Measurements from ENCODE around the gene FAAP20.

Gene FAAP20

DNA sequence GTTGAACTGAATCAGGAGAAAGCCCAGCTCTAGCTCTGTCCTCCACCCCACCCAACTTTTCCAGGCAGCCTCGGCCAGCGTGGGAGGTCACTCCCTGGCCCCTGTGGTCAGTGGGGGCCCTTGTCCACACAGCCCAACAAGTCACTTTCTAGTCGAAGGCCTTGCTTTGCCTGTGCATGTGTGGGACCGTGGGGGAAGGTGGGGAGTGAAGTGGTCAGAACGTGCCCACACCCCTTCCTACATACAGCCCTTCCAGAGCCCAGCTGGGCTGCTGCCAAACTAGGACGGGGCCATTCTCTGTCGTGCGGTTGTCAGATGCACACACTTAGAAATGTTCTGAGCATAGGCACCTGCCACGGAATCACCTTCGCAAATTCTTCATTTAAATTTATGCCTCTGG is 18.0 kb downstream of the FAAP20 start:
- H3K36me3 ChIP-seq (ENCODE audit: control insufficient read depth, insufficient read depth, low read length) = no peaks in the 10 kb centered on the region
- no peak overlapping the region for H3K4me3 ChIP-seq (replicated peaks; ENCODE audit: low read depth, low read length)
- TF ChIP-seq, protein P1, sequence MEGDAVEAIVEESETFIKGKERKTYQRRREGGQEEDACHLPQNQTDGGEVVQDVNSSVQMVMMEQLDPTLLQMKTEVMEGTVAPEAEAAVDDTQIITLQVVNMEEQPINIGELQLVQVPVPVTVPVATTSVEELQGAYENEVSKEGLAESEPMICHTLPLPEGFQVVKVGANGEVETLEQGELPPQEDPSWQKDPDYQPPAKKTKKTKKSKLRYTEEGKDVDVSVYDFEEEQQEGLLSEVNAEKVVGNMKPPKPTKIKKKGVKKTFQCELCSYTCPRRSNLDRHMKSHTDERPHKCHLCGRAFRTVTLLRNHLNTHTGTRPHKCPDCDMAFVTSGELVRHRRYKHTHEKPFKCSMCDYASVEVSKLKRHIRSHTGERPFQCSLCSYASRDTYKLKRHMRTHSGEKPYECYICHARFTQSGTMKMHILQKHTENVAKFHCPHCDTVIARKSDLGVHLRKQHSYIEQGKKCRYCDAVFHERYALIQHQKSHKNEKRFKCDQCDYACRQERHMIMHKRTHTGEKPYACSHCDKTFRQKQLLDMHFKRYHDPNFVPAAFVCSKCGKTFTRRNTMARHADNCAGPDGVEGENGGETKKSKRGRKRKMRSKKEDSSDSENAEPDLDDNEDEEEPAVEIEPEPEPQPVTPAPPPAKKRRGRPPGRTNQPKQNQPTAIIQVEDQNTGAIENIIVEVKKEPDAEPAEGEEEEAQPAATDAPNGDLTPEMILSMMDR (IDR thresholded peaks at IDR 0.05; ENCODE audit: insufficient read depth, low read length, poor library complexity, severe bottlenecking) = no peak
- H3K27me3 ChIP-seq (replicated peaks; ENCODE audit: control insufficient read depth, insufficient read depth, low read length) = no peaks in the 10 kb centered on the region
- DNase-seq (ENCODE audit: extremely low read depth, insufficient read length) = no peak

DNA sequence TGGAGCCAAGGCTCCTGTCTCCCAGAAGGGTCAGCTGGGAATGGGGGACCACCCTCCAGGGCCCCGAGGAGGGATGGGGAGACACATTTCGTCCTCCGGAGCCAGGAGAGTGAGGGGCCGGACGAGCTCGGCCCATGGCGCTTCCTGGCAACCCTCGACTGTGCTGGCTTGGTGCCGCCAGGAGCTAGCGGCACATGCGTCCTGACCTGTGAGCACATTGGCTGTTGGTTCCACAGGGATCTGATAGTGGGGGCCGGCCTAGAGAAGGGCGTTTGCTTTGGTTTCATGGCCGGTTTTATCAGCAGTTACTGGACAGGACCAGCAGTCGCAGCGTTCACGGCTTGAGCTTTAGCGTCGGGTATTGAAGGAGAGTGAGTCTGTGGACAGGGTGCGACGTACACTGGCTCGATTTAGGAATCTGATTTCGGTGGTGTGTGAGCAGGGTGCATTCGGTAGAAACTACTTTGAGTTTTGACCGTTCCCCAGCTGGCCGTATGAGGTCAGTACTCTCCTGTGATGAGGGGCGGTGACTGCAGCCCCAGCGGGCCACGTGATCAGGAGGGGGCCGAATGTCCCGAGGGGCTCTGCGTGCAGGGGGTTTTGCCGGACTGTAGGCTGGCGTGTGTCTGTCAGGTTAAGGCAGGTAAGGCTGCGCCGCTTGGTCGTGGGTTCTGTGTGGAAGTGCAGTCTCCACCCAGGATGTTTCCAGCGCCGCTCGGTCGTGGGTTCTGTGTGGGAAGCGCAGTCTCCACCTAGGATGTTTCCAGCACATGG is 18.7 kb downstream of the FAAP20 start:
- no peak overlapping the region for H3K4me3 ChIP-seq (replicated peaks; ENCODE audit: low read depth, low read length)
- no peak for DNase-seq (ENCODE audit: extremely low read depth, insufficient read length)
- H3K27me3 ChIP-seq (replicated peaks; ENCODE audit: control insufficient read depth, insufficient read depth, low read length) = no peaks in the 10 kb centered on the region
- TF ChIP-seq, protein P1 (IDR thresholded peaks at IDR 0.05; ENCODE audit: insufficient read depth, low read length, poor library complexity, severe bottlenecking) = no peak
- H3K36me3 ChIP-seq (ENCODE audit: control insufficient read depth, insufficient read depth, low read length) = no peaks in the 10 kb centered on the region

DNA sequence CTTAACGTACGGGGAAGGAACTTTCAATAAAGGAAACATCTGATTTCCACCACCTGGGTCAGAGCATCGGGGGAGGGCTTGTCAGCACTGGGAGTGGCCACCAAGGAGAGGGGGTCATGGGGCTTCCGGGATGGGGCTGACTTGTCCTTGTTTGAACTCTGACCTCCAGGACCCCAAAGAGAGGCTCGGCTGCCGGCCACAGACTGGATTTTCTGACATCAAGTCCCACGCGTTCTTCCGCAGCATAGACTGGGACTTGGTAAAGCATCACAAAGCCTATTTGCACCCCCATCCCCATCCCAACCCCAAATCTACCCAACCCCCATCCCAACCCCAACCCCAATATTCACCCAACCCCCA is 19.5 kb downstream of the FAAP20 start:
- H3K4me3 ChIP-seq (replicated peaks; ENCODE audit: low read depth, low read length) = no peak overlapping the region
- H3K27me3 ChIP-seq (replicated peaks; ENCODE audit: control insufficient read depth, insufficient read depth, low read length) = no peaks in the 10 kb centered on the region
- DNase-seq (ENCODE audit: extremely low read depth, insufficient read length) = no peak
- H3K36me3 ChIP-seq (ENCODE audit: control insufficient read depth, insufficient read depth, low read length) = no peaks in the 10 kb centered on the region
- TF ChIP-seq, protein P1 (IDR thresholded peaks at IDR 0.05; ENCODE audit: insufficient read depth, low read length, poor library complexity, severe bottlenecking) = no peak

DNA sequence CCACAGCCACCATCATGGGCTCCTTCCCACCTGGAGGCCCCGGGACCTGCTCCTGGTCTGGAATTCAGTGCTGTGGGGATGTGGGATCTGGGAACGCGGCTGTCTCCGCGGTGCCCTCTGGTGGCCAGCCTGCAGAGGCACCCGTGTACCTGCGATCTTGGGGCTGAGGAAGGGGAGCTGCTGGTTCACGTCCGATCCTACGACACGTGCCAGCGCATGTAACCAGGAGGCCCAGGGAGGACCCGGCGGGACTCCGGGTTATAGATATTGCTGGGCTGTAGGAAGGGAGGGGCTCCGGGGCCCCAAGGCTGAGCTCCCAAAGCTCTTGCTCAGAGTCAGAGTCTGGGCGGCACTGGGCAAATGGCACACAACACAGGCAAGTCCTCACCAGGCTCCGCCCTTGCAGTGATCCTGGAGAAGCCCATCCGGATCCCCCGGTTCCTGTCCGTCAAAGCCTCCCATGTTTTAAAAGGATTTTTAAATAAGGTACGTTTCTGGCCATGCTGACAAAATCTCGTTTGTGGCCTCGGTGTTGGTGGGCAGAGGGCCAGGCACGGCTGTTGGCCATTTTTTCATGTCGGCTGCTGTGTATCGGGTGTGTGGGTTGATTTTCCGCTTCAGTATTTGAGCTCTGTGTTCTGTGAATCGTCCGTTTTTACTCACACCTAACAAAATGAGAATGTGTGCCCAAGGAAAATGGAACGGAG is 20.1 kb downstream of the FAAP20 start:
- no peaks in the 10 kb centered on the region for H3K36me3 ChIP-seq (ENCODE audit: control insufficient read depth, insufficient read depth, low read length)
- H3K4me3 ChIP-seq (replicated peaks; ENCODE audit: low read depth, low read length) = no peak overlapping the region
- H3K27me3 ChIP-seq (replicated peaks; ENCODE audit: control insufficient read depth, insufficient read depth, low read length) = no peaks in the 10 kb centered on the region
- TF ChIP-seq, protein P1 (IDR thresholded peaks at IDR 0.05; ENCODE audit: insufficient read depth, low read length, poor library complexity, severe bottlenecking) = peak; percentile 92
- no peak for DNase-seq (ENCODE audit: extremely low read depth, insufficient read length)

DNA sequence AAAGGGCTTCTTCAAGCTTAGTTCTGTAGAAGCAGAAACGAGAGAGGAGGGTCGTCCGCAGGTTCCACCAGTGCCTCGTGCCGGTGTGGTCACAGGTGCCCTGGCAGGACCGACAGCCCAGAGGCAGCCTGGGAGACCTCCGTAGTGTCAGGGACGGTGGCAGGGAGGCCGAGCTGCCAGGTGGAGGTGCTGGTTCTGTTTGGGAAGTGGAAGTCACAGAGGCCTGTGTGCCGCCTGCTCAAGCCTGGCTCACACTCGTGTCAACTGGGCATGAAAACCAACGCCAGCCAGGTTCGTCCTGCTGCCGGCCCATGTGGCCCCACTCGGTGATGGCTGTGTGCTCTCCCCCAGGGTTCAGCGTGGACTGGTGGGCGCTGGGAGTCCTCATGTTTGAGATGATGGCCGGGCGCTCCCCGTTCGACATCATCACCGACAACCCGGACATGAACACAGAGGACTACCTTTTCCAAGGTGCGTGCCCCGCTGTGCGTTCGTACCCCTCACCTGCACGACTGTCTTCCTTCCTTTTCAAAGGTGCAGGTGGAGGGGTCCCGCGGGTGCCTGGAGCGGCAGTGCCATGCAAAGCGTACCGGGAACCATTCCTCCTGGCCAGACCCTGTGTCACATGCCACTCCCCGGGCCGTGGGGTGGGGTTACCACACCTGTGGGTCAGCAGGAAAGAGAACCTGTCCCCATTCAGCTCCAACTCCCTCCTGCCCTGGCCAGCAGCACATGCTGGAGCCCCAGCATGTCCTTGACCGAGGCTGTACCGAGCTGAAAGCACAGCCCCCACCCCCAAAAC is 20.8 kb downstream of the FAAP20 start:
- Histone ChIP-seq H3K4me3 (replicated peaks; ENCODE audit: low read depth, low read length) (no peak overlapping the region), H3K36me3 (ENCODE audit: control insufficient read depth, insufficient read depth, low read length) (no peaks in the 10 kb centered on the region), H3K27me3 (replicated peaks; ENCODE audit: control insufficient read depth, insufficient read depth, low read length) (no peaks in the 10 kb centered on the region)
- TF ChIP-seq, protein P1 (IDR thresholded peaks at IDR 0.05; ENCODE audit: insufficient read depth, low read length, poor library complexity, severe bottlenecking) = no peak
- DNase-seq (ENCODE audit: extremely low read depth, insufficient read length) = no peak

Data from GM06990 (cell line).